Stimulated activated naive CD4-positive, alpha-beta T cell (primary cell): ENCODE data around the gene CEACAM16.

Experiments
- DNase-seq, 6 experiments: peaks; one replicate each; lab custom pipeline; 2025; lab: John Stamatoyannopoulos, UW

The CEACAM16 gene

GRCh38 chr19:44725251-44725650 is 26.3 kb downstream of the CEACAM16 start:
- no peak for DNase-seq

GRCh38 chr19:44725684-44726083 is 26.7 kb downstream of the CEACAM16 start:
- DNase-seq: no peak

- DNase-seq: no peak
Measured at GRCh38 chr19:44726465-44726864, 27.5 kb downstream of the CEACAM16 start.

GRCh38 chr19:44728178-44728577 is 29.2 kb downstream of the CEACAM16 start:
- DNase-seq: no peak

GRCh38 chr19:44729516-44730033 is 30.6 kb downstream of the CEACAM16 start:
- DNase-seq: no peak

- DNase-seq: no peak
Measured at GRCh38 chr19:44731081-44731480, 32.1 kb downstream of the CEACAM16 start.

GRCh38 chr19:44731622-44732021 is 32.7 kb downstream of the CEACAM16 start:
- no peak for DNase-seq

GRCh38 chr19:44732235-44733014 is 33.5 kb downstream of the CEACAM16 start:
- DNase-seq: no peak

GRCh38 chr19:44734357-44734756 is 35.4 kb downstream of the CEACAM16 start:
- DNase-seq: no peak

- no peak for DNase-seq
Measured at GRCh38 chr19:44735011-44735410, 36.1 kb downstream of the CEACAM16 start.

- DNase-seq: no peak
Measured at GRCh38 chr19:44737238-44738071, 38.5 kb downstream of the CEACAM16 start.

GRCh38 chr19:44738136-44738535 is 39.2 kb downstream of the CEACAM16 start:
- DNase-seq: no peak

- DNase-seq: no peak
Measured at GRCh38 chr19:44738603-44739558, 39.9 kb downstream of the CEACAM16 start.

GRCh38 chr19:44740351-44740824 is 41.4 kb downstream of the CEACAM16 start:
- DNase-seq: no peak

- no peak for DNase-seq
Measured at GRCh38 chr19:44741258-44741731, 42.3 kb downstream of the CEACAM16 start.

GRCh38 chr19:44741841-44742329 is 42.9 kb downstream of the CEACAM16 start:
- no peak for DNase-seq

GRCh38 chr19:44742330-44743061 is 43.5 kb downstream of the CEACAM16 start:
- DNase-seq: no peak

- DNase-seq: no peak
Measured at GRCh38 chr19:44744871-44745332, 46.0 kb downstream of the CEACAM16 start.

GRCh38 chr19:44745341-44745831 is 46.4 kb downstream of the CEACAM16 start:
- no peak for DNase-seq

- no peak for DNase-seq
Measured at GRCh38 chr19:44745887-44746600, 47.1 kb downstream of the CEACAM16 start.
